Activated CD4-positive, alpha-beta T cell treated with anti-CD3 and anti-CD28 coated beads, Interleukin-2, Interleukin-4, amounts not matched to agents 100 ng/mL and 50 ng/mL, durations not matched to agents 16 hours and 8 hours (primary cell): ENCODE results near the gene ANKHD1.
"Not testable (repeated sequence)": the region's sequence is repeated elsewhere in the genome, so short reads cannot be mapped to it uniquely, and the experiment has no call there.

Source experiments
- DNase-seq: peaks from one replicate; pipeline ENCODE4 v3.0.0-alpha.2; 2020; ENCODE audit warnings: low spot score

ANKHD1 gene

DNA sequence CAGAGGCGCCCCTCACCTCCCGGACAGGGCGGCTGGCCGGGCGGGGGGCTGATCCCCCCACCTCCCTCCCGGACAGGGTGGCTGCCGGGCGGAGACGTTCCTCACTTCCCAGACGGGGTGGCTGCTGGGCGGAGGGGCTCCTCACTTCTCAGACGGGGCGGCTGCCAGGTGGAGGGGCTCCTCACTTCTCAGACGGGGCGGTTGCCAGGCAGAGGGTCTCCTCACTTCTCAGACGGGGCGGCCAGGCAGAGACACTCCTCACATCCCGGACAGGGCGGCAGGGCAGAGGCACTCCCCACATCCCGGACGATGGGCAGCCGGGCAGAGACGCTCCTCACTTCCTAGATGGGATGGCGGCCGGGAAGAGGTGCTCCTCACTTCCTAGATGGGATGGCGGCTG is 26.1 kb downstream of the ANKHD1 start:
- DNase-seq, result not testable (repeated sequence)

DNA sequence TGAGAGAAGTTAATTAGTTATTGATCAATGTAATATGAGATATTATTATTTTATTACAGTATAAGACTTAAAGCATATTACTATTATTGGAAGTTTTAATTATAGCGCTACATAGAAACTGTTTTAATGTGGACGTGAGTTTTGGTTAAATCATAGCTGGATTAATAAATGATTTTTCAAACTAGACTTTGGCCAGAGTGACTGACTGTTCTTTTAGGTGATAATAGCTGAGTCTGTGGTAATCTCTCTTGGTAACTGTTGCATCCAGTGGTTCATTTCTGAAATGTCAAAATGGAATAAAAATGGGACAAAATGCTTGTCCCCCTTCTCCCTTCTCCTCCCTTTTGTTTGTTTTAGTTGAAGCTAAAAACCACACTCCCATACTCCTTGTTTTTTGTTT is 28.1 kb downstream of the ANKHD1 start:
- no peak for DNase-seq

DNA sequence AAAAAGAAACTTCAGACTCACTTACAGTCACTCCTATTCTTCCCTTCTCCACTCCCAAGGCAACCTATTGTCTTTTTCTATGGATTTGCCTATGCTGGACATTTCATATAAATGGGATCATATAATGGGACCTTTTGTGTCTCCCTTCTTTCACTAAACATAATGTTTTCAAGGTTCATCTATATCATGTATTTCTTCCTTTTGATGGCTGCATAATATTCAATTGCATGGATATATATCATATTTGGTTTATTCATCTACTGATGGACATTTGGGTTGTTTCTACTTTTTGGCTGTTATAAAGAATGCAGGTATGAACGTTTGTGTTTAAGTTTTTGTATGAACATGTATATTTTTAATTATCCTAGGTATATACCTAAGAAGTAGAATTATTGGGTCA is 30.6 kb downstream of the ANKHD1 start:
- DNase-seq, result no peak

DNA sequence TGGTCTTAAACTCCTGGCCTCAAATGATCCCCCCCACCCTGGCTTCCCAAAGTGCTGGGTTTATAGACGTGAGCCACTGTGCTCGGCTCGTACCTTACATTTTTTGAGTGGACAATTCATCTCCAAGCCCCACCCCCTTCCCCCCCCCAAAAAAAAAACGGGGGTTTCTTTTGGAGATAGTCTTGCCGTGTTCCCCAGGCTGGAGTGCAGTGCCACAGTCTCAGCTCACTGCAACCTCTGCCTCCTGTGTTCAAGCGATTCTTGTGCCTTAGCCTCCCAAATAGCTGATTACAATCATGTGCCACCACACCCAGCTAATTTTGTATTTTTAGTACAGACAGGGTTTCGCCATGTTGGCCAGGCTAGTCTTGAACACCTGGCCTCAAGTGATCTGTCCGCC is 31.3 kb downstream of the ANKHD1 start:
- DNase-seq, result no peak

DNA sequence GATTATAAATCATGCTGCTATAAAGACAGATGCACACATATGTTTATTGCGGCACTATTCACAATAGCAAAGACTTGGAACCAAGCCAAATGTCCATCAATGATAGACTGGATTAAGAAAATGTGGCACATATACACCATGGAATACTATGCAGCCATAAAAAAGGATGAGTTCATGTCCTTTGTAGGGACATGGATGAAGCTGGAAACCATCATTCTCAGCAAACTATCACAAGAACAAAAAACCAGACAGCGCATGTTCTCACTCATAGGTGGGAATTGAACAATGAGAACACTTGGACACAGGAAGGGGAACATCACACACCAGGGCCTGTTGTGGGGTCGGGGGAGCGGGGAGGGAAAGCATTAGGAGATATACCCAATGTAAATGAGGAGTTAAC is 55.7 kb downstream of the ANKHD1 start:
- not testable (repeated sequence) for DNase-seq

DNA sequence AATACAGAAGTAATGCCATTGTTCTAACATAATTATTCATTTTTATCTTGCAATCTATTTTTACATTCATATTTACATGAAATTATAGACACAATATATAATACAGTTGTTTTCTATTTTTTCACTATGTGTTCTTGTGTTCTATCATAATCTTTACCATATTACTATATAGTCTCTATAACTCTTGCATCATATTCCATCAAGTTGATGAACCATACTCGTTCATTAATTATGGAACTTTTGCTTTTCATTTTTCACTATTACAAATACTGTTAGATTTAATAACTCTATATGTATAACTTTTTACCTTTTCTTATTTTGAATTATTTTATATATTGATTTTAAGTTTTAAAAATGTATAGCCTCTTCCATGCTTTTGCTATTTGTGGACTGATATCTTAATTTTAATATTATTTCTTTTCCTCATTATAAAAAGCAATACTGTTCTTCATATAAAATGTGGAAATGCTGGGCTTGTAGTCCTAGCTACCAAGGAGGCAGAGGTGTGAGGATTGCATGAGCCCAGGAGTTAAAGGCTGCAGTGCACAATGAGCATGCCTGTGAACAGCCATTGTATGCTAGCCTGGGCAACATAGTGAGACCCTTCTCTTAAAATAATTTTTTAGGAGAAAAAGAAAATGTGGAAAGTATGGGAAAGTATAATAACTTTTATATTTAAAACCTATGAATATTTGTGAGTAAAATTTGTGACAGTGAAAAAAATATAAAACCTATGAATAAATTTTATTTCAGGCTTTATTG is 65.5 kb downstream of the ANKHD1 start:
- no peak for DNase-seq

DNA sequence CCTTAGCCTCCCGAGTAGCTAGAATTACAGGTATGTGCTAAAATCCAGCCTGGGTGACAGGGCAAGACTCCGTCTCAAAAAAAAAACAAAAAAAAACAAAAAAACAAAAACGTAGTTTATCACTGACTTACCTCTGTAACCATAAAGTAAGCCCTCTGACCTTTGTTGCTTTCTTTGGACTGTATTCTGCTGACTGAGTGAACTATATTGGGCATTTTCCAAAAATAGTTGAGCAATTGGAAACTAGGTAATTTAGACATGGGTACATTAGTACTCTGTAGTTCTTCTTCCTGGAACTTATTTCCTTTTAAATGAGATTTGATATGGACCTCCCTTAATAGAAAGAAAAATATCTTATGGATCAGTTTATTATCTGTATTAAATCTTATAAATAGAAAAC is 66.6 kb downstream of the ANKHD1 start:
- no peak for DNase-seq

DNA sequence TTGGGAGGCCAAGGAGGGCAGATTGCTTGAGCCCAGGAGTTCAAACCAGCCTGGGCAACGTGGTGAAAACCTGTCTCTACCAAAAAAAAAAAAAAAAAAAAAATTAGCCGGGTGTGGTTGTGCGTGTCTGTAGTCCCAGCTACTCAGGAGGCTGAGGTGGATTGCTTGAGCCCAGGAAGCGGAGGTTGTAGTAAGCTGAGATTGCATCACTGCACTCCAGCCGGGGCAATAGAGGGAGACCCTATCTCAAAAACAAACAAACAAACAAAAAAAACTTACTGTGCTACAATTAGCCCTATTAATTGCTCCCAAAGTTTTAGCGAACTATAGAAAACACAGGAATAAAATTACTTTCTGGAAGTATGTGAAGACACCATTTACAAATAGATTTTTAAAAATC is 67.6 kb downstream of the ANKHD1 start:
- DNase-seq, result no peak

DNA sequence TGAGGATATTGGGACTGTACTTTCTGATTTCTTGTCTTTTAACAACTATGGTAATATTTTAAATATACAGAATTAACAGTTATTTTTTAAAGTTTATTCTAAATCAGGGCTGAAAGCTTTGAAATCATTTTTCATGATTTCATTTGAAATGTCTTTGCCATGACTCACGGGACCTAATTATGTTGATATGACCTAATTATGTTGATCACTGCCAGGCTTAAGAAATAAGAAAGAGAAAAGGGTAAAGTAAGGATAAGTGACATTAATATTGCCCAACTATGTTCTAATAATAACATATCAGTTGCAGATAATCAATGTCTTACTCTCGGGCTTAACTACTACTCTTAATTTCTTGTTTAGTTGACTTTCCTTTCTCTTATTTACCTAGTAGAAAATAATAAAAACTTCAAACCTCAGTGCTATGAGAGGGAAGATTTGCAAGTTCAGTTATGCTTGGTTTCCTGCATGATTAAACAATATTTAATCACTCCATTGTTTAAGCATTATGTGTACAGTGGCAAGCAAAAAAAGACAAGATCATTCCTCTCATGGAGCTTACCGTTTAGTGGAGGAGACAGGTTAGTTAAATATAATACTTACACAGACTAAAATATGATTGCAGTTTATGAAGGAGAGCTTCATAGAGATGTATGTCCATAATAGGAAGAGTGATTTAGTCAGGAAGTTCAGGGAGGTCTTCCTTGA is 78.8 kb downstream of the ANKHD1 start:
- no peak for DNase-seq

DNA sequence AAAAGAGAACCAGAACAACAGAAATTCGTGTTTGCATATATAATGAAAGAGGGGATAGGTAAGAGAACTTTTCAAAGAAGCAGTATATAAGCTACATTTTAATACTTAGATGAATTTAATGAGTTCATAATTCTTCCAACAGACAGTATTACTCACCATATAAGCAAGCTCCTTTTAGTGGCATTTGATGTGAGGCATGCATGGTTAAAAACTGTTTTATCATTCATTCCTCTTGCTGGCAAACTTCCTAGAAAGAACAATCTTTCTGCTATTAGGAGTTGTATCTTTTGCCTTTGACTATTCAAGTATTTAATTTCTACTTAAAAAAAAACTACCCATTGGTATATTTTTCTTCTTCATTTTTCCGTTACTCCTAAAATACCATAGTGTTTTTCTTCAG is 80.1 kb downstream of the ANKHD1 start:
- no peak for DNase-seq

DNA sequence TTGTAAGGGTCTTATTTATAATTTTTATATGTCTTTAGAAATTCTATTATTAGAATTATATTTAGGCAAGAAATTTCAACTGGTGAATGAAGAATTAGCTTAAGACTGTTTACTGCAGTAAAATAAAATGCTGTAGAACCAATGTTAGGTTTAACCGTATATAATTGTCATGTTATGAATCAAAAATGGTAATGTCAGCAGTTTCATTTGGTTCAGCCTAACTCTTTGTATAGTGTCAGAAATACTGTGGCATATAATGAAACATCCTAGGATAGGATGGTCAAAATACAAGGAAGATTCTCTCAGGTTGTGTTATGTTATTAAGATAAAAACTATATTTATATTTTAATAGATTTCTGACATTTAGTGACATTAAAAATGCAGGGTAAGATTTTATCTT is 81.4 kb downstream of the ANKHD1 start:
- no peak for DNase-seq

DNA sequence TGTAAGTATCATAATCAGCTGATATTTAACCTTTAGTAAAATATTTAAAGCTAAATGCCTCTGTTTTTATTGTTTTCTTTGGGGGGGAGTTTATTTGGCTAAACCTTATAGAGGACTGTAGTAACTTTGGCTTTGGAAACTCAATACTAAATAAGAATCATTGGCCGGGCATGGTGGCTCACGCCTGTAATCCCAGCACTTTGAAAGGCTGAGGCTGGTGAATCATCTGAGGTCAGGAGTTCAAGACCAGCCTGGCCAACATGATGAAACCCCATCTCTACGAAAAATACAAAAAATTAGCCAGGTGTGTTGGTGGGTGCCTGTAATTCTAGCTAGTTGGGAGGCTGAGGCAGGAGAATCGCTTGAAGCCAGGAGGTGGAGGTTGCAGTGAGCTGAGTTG is 86.5 kb downstream of the ANKHD1 start:
- not testable (repeated sequence) for DNase-seq

DNA sequence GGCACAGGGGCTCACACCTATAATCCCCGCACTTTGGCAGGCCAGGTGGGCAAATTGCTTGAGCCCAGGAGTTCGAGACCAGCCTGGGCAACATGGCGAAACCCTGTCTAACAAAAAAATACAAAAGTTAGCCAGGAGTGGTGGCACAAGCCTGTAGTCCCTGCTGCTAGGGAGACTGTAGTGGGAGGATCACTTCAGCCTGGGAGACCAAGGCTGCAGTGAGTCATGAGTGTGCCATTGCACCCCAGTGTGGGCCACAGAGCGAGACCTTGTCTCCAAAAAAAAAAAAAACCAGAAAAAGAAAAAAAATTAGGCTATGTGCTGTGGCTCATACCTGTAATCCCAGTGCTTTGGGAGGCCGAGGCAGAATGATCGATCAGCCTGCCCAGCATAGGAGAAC is 87.3 kb downstream of the ANKHD1 start:
- no peak for DNase-seq

DNA sequence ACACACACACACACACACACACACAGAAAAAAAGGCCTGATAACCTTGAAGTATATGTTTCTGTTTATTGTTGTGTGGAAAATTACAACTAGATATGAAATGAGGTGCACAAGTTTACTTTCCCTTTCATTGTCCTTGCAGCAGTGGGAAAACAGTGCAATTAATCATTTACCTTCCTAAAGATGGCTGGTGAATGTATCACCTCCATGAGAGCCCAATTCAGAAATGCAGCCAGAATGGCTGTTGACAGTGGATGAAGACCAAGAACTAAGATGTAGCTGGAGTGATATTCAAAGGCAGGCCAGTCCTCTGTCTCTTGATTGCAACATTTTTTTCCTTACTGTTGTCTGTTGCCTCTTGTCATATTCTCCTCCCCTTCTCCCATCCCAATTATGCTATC is 96.3 kb downstream of the ANKHD1 start:
- no peak for DNase-seq

DNA sequence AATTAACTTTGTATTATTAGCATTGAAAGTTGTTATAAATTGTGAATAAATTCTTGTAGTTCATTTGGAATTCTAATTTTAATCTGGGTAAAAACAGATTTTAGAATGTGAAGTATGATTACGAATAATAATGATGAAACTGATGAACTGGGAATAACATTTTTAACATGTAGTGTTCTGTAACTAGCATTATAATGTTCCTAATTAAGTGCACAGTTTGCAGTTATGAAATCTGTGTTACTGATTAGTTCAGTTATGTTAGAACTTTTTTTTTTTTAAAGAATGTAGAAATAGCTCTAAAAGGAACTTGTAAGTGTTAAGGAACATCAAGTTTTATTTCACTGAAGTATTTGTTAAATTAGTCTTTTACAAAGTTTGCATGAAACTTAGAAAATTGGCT is 97.0 kb downstream of the ANKHD1 start:
- no peak for DNase-seq

DNA sequence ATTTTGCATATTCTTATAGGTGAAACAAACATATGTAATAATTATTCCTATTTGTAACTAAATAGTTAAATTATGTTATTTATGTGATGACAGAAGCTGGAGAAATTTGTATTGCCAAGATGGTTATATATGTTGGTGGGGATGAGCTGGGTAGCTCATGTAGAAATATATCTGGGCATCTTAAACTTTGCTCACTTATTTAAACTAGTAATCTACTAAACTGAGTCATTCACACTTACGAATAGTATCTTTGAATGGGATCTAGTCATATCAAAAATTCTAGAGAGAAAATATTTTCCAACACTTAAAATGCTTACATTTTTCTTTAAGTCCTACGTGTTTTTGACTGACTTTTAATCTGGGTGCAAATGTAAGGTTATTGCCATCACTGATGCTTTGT is 101.2 kb downstream of the ANKHD1 start:
- DNase-seq, result peak; percentile 15

DNA sequence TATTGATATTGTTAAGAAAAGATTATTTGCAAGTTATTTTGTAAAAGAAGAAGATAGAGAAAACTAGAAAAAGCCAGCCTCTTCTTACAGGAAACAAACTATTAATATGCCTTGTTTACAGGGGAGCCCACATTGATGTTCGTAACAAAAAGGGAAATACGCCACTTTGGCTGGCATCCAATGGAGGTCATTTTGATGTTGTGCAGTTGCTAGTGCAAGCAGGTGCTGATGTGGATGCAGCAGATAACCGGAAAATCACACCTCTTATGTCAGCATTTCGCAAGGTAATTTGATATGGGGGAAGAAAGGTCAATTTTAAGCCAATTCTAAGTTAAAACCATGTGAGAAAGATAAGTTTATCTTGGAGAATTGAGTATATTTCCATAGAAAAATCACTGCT is 108.3 kb downstream of the ANKHD1 start:
- no peak for DNase-seq

DNA sequence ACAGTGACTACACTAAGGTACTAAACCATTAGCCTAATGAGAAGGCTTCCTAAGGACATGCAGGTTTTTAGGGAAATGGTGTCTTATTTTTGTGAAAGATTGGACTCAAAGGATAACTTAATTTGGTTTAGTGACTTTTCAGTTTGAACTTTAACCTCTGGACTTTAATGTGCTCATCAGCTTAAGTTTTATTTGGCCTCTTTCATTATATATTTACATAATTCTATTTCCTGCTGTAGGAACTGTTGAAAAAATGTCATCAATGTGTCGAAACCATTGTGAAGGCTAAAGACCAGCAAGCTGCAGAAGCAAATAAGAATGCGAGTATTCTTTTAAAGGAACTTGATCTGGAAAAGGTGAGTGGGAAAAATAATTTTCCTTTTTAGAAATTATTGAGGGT is 111.5 kb downstream of the ANKHD1 start:
- no peak for DNase-seq

DNA sequence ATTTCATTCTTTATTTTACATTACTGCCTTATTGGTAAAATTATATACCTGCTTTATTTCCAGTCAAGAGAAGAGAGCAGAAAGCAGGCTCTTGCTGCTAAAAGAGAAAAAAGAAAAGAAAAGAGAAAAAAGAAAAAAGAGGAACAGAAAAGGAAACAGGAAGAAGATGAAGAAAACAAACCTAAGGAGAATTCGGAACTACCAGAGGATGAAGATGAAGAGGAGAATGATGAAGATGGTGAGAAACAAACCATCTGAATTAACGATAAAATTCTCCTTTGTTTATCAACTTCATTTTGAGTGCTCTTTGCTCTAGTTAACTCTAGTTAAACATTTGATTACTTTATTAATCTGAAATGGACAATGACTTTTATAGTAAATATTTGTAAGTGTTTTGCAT is 122.4 kb downstream of the ANKHD1 start:
- DNase-seq, result no peak

DNA sequence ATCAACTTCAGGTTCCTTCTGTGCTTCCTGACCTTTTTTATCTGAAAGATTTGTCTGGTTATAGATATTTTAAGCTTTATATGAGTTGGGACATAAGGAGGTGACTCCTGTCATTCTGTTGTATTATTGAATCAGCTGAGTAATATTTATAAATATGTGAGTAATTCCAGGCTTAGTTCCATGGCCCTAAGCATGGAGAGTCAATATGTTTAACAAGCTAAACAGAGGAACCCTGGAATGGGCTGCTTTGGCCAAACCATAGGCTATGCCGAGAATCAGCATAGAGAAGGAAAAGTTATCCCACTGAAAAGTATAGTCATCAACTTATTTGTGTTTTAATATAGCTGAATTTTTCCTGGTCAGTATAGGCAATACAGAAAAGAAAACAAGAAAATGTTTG is 138.6 kb downstream of the ANKHD1 start:
- no peak for DNase-seq

DNA sequence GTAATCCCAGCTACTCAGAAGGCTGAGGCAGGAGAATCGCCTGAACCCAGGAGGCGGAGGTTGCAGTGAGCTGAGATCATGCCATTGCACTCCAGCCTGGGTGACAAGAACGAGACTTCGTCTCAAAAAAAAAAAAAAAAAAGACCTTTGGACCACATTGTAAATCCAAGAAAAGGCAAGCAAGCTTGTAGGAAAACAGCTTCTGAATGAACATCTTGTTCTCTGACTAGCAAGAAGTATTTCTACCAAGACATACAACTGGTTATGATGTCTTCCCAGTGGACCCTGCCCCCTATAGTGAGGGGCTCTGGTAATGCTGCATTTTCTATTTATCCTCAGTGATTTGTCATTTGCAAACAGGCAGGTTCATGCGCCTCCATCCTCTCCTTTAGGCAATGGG is 141.3 kb downstream of the ANKHD1 start:
- DNase-seq, result no peak

DNA sequence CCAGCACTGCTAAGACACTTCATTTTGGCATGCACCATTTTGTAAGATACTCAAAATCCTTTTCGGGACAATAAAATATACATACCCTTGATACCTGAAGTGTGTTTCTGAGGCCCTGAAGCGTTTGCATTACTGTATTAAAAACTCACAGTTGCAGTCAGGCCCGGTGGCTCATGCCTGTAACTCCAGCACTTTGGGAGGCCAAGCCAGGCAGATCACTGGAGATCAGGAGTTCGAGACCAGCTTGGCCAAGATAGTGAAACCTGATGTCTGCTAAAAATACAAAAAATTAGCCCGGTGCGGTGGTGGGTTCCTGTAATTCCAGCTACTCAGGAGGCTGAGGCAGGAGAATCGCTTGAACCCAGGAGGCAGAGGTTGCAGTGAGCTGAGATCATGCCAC is 143.4 kb downstream of the ANKHD1 start:
- DNase-seq, result no peak

DNA sequence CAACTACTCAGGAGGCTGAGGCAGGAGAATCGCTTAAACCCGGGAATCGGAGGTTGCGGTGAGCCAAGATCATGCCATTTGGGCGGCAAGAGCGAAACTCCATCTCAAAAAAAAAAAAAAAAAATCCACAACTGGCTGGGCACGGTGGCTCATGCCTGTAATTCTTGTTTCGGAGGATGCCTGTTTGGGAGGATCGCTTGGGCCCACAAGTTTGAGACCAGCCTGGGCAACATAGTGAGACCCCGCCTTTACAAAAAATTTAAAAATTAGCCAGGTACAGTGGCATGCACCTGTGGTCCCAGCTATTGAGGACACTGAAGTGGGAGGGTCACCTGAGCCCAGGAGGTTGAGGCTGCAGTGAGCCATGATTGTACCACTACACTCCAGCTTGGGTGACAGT is 144.0 kb downstream of the ANKHD1 start:
- DNase-seq, result no peak
